HepG2 (cell line): ENCODE results near the gene SLC12A9. TPM values are rescaled to one million over a fixed set of nuclear protein-coding genes. Genes with fewer than 3 reads are reported as not detected.

ENCODE experiments used
- ATAC-seq: fragments of 200-7000 bp; cut with Tn5 transposase; 3 replicates; pipeline ENCODE4 v1.9.1; 2020; ENCODE audit warnings: mild to moderate bottlenecking, moderate library complexity
- BruUV-seq: library from RNA; stranded (reverse); fragments of 400-500 nt; replicated peaks from 2 replicates; lab custom pipeline; 2021; lab: Mats Ljungman, UMichigan
- CTCF ChIA-PET: fragments of 300-600 bp; formaldehyde crosslinking; extraction: SDS; loops from one replicate; lab custom pipeline; 2021; ENCODE audit warnings: low total read pairs, inconsistent platforms, low intra/inter-chr PET ratio; lab: Yijun Ruan, JAX
- POLR2A ChIA-PET: fragments of 350-600 bp; sonication (Branson Sonifier 250); formaldehyde crosslinking; loops from one replicate; lab custom pipeline; 2020; ENCODE audit warnings: antibody characterized with exemption, inconsistent platforms; lab: Yijun Ruan, JAX
- DNase-seq: peaks from one replicate; pipeline ENCODE4 v3.0.0-alpha.2; 2015; ENCODE audit warnings: low spot score
- FAIRE-seq: peaks from 3 replicates; lab custom pipeline; 2011; peaks lifted over from hg19 to GRCh38; lab: Jason Lieb, UNC
- H2AFZ ChIP-seq: one replicate; pipeline ENCODE4 v1.6.1; 2011; ENCODE audit warnings: low read length, inconsistent platforms
- H3K27ac ChIP-seq: fragments of 300-600 bp; 3 replicates; pipeline ENCODE4 v1.8.0; 2011; ENCODE audit warnings: mixed run types, mild to moderate bottlenecking, mixed read lengths, low read length, inconsistent platforms; ENCODE audit not compliant: insufficient read depth; ENCODE audit errors: extremely low read length
- H3K27me3 ChIP-seq, 2 experiments: fragments of 200-600 bp in 1 of 2; 2 replicates in 1 of 2; 3 replicates in 1 of 2; pipeline versions ENCODE4 v1.6.0 to v1.8.0; 2011; ENCODE audit warnings: low read length in 2 of 2, mild to moderate bottlenecking in 2 of 2, moderate library complexity in 2 of 2, inconsistent platforms in 1 of 2; ENCODE audit not compliant: insufficient read depth in 2 of 2, control insufficient read depth in 1 of 2
- H3K36me3 ChIP-seq, 2 experiments: fragments of 200-600 bp in 1 of 2; replicated peaks in 1 of 2; 2 replicates in 1 of 2; 3 replicates in 1 of 2; pipeline versions ENCODE4 v1.5.1 to v1.8.0; 2011; ENCODE audit warnings: low read length in 2 of 2, inconsistent platforms in 1 of 2; ENCODE audit not compliant: insufficient read depth in 2 of 2, control insufficient read depth in 1 of 2
- H3K4me1 ChIP-seq: 2 replicates; pipeline ENCODE4 v1.5.1; 2012; ENCODE audit warnings: low read length, inconsistent platforms; ENCODE audit not compliant: insufficient read depth
- H3K4me2 ChIP-seq: 2 replicates; pipeline ENCODE4 v1.6.0; 2011; ENCODE audit warnings: low read depth, low read length, inconsistent platforms
- H3K4me3 ChIP-seq, 3 experiments: fragments of 200-600 bp in 1 of 3; sonication (generic), shearing (Covaris generic) in 1 of 3; replicated peaks in 1 of 3; 2 replicates each; pipeline ENCODE4 v1.5.1; 2011 to 2016; ENCODE audit warnings: low read length in 3 of 3, inconsistent platforms in 2 of 3, low read depth in 2 of 3, mild to moderate bottlenecking in 2 of 3, control low read depth in 1 of 3, mixed read lengths in 1 of 3; ENCODE audit not compliant: insufficient read depth in 1 of 3
- H3K79me2 ChIP-seq: one replicate; pipeline ENCODE4 v1.6.1; 2011; ENCODE audit warnings: low read length, inconsistent platforms; ENCODE audit not compliant: insufficient read depth
- H3K9ac ChIP-seq: 2 replicates; pipeline ENCODE4 v1.6.0; 2011; ENCODE audit warnings: mild to moderate bottlenecking, low read depth, low read length, inconsistent platforms; ENCODE audit not compliant: insufficient read depth
- H3K9me3 ChIP-seq: 2 replicates; pipeline ENCODE4 v1.5.1; 2012; ENCODE audit warnings: mild to moderate bottlenecking, low read length
- H4K20me1 ChIP-seq: 2 replicates; pipeline ENCODE4 v1.6.0; 2011; ENCODE audit warnings: inconsistent platforms, mild to moderate bottlenecking, low read length, moderate library complexity; ENCODE audit not compliant: insufficient read depth
- ESRRA ChIP-seq: sonication (generic); formaldehyde crosslinking; IDR thresholded peaks from 2 replicates; pipeline ENCODE4 v1.5.1; 2020; ENCODE audit warnings: mild to moderate bottlenecking, low read depth, missing genetic modification reagents
- FOSL1 ChIP-seq: sonication (generic); formaldehyde crosslinking; IDR thresholded peaks from 2 replicates; pipeline ENCODE4 v1.9.0; 2021; ENCODE audit warnings: missing genetic modification reagents, borderline replicate concordance
- GTF2F1 ChIP-seq: fragments of 150-350 bp; IDR thresholded peaks from 2 replicates; pipeline ENCODE4 v1.6.1; 2014; ENCODE audit warnings: low read length
- GTF3A ChIP-seq: sonication (generic); formaldehyde crosslinking; conservative IDR thresholded peaks from 2 replicates; pipeline ENCODE4 v1.4.0; 2020; ENCODE audit warnings: mild to moderate bottlenecking, missing genetic modification reagents
- HBP1 ChIP-seq: IDR thresholded peaks from 2 replicates; pipeline ENCODE4 v1.6.1; 2016; ENCODE audit warnings: low read depth, control low read depth
- KAT8 ChIP-seq: IDR thresholded peaks from 2 replicates; pipeline ENCODE4 v1.6.1; 2016; ENCODE audit warnings: missing genetic modification reagents, missing compliant biosample characterization
- MXD4 ChIP-seq: IDR thresholded peaks from 2 replicates; pipeline ENCODE4 v1.6.1; 2016; ENCODE audit warnings: mild to moderate bottlenecking, missing biosample characterization, missing genetic modification reagents
- PLSCR1 ChIP-seq: sonication (generic); formaldehyde crosslinking; IDR thresholded peaks from 2 replicates; pipeline ENCODE4 v1.5.0; 2020; ENCODE audit warnings: missing genetic modification reagents, mild to moderate bottlenecking, borderline replicate concordance
- RARG ChIP-seq: sonication (generic); formaldehyde crosslinking; IDR thresholded peaks from 2 replicates; pipeline ENCODE4 v1.4.0; 2020; ENCODE audit warnings: low read depth, mild to moderate bottlenecking, missing genetic modification reagents
- ZIK1 ChIP-seq: sonication (generic); formaldehyde crosslinking; IDR thresholded peaks from 2 replicates; pipeline ENCODE4 v1.5.0; 2020; ENCODE audit warnings: mild to moderate bottlenecking, low read depth, missing genetic modification reagents, borderline replicate concordance
- ZNF142 ChIP-seq: sonication (generic); formaldehyde crosslinking; IDR thresholded peaks from 2 replicates; pipeline ENCODE4 v1.4.0; 2020; ENCODE audit warnings: missing genetic modification reagents
- ZNF30 ChIP-seq: sonication (generic); formaldehyde crosslinking; IDR thresholded peaks from 2 replicates; pipeline ENCODE4 v1.5.0; 2020; ENCODE audit warnings: mild to moderate bottlenecking, missing genetic modification reagents
- ZNF329 ChIP-seq: sonication (generic); formaldehyde crosslinking; IDR thresholded peaks from 2 replicates; pipeline ENCODE4 v1.9.0; 2021; ENCODE audit warnings: low read depth, mild to moderate bottlenecking, missing genetic modification reagents
- ZNF710 ChIP-seq: sonication (generic); formaldehyde crosslinking; IDR thresholded peaks from 2 replicates; pipeline ENCODE4 v1.5.0; 2020; ENCODE audit warnings: mild to moderate bottlenecking, missing genetic modification reagents, borderline replicate concordance
- ZNF879 ChIP-seq: sonication (generic); formaldehyde crosslinking; IDR thresholded peaks from 2 replicates; pipeline ENCODE4 v1.8.1; 2023; ENCODE audit warnings: missing genetic modification reagents
- WGBS: methylation state at CpG from one replicate; pipeline ENCODE4 v1.1.6; 2017; ENCODE audit warnings: low lambda C conversion rate; 5-methylcytosine and 5-hydroxymethylcytosine counted together
- in situ Hi-C: cut with HindIII; loops from 2 replicates; pipeline ENCODE4 v1.10.0; 2017; ENCODE audit warnings: low pct_unique_long_range_greater_than_20kb; ENCODE audit not compliant: extremely low pct_ligation_motif_present
- intact Hi-C: fragments of 100-400 bp; cut with micrococcal nuclease; formaldehyde crosslinking; loops from one replicate; pipeline ENCODE4 v1.10.0; 2022; ENCODE audit not compliant: unreplicated experiment
- polyA plus RNA-seq, 8 experiments: library from polyadenylated mRNA; depleted of rRNA in 3 of 8; stranded (reverse) in 7 of 8; unstranded in 1 of 8; fragments of >200 nt; fragmentation: Illumina TruSeq in 4 of 8; extraction: Trizol in 4 of 8; gene quantifications; 2 replicates each; pipeline versions ENCODE4 v1.2.1 to v1.2.3, GENCODE V29; 2011 to 2016; ENCODE audit warnings: low read depth in 4 of 8, missing spikeins in 1 of 8, mixed read lengths in 1 of 8; ENCODE audit not compliant: insufficient read depth in 1 of 8
- total RNA-seq, 5 experiments: library from RNA; depleted of rRNA; stranded (reverse); fragments of >200 nt; fragmentation: Illumina TruSeq; extraction: Trizol; gene quantifications; 2 replicates each; pipeline ENCODE4 v1.2.3, GENCODE V29; 2016; ENCODE audit warnings: low read depth in 1 of 5

SLC12A9 gene
- total and polyA plus RNA-seq, 2 of the 13 experiments (the other 11 are each of a cell fraction or from before 2014, with no cell fraction given): 8.7 to 16.6 TPM

- DNase-seq (no peak), FAIRE-seq (no peak), ATAC-seq (no peak)
- Histone ChIP-seq H3K4me2 (no peak overlapping the region), H3K4me1 (peaks cover 45% of the 10 kb centered on the region), H3K9ac (no peak overlapping the region), H3K4me3 (no peak overlapping the region), H3K9me3 (no peaks in the 10 kb centered on the region), H3K27me3 (peaks cover 0 to 2% of the 10 kb centered on the region in 2 experiments; a peak in 1 of 5 replicates), H2AFZ (no peak overlapping the region), H4K20me1 (peaks cover 23% of the 10 kb centered on the region), H3K27ac (no peak overlapping the region), H3K79me2 (peaks cover 55% of the 10 kb centered on the region), H3K36me3 (peaks cover 14 to 53% of the 10 kb centered on the region in 2 experiments)
- POLR2A ChIA-PET: interaction anchor here (2.9 kb wide), 1 partner anchor 11 kb away, joined by 13 read pairs; the partner anchor contains the start of gene UFSP1
- CTCF ChIA-PET: no interaction called here
- no TSS peak for BruUV-seq
- in situ Hi-C loops (loop anchor here (25.0 kb wide), 1 partner anchor 409 kb away; no protein-coding TSS in a partner anchor), intact Hi-C loops (no loop called here)
- 81% methylated on average over 7 of the region's 7 CpGs for WGBS
- TF ChIP-seq ZIK1: no peak
- no peak for TF ChIP-seq ZNF879 (CRISPR knock-in tag)
- TF ChIP-seq GTF2F1: no peak
- TF ChIP-seq FOSL1: no peak
- no peak for TF ChIP-seq ZNF329 (CRISPR knock-in tag)
- no peak for TF ChIP-seq MXD4 (CRISPR knock-in tag)
- TF ChIP-seq ZNF30 (CRISPR knock-in tag): no peak
- TF ChIP-seq ZNF710 (CRISPR knock-in tag): no peak
- no peak for TF ChIP-seq PLSCR1 (CRISPR knock-in tag)
- TF ChIP-seq GTF3A (CRISPR knock-in tag): no peak
- TF ChIP-seq ESRRA (CRISPR knock-in tag): no peak
- no peak for TF ChIP-seq RARG (CRISPR knock-in tag)
- no peak for TF ChIP-seq HBP1
- TF ChIP-seq ZNF142 (CRISPR knock-in tag): no peak
- TF ChIP-seq KAT8 (CRISPR knock-in tag): no peak
These were observed 25.5 kb downstream of the SLC12A9 start for GRCh38 chr7:100878013-100878412.
